GM18520 (cell line): ENCODE measurements around the gene ZNF211.

ENCODE experiments used
- ATAC-seq: cut with Tn5 transposase; IDR thresholded peaks from one replicate; pipeline ENCODE4 v1.9.1; 2021; ENCODE audit not compliant: unreplicated experiment

ZNF211 gene

GRCh38 chr19:57632987-57633831 lies at the start of gene ZNF211:
ZNF211 (plus strand) TSS chr19:57633168; CDS start chr19:57633347, 179 bp downstream.
- peak; percentile 95 for ATAC-seq

DNA sequence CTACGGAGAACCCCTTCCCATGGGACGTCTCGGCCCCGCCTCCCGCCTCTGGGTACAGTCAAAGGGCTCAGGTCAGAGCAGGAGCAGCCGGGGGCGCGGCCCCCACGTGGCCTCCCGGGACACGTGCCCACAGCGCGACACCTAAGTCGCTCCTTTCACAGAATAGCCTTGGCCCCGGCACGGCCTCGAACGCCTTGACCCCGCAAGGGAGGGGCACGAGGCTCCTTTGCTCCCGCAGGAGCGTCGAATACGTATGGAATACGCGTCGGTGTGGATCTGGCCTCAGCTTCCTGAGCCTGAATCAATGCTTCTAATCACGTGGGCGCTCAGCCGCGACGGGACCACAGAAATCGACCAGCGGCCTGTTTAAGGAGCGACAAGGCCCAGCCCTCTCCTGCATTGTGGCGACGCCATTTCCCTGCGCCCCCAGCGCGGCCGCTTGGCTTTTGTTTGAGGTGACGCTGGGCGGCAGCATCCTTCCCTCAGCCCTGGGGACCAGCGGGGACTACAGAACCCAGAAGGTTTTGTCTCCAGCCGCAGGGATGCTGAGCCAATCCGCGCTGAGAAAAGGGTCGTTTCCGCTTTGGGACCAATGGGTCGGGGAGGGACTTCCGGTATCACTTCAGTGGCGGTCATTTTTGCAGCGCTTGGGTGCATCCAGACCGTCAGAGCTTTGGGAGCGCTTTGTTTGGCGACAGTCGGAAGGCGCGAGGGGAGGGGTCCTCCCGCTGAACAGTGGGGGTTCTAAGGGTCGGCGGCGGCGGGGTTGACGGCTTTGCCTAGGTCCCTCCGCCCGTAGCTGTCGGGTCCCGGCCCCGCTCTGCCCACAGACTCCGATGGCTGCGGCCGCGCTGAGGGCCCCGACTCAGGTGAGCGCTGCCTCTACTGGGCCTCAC lies 49.2 kb upstream of the ZNF211 start, which contains the start of gene ZIK1:
ZIK1 (plus strand) TSS at position 625 of the 896 bp plus-strand sequence; CDS start at position 837, 212 bp downstream.
- ATAC-seq: peak; percentile 37

DNA sequence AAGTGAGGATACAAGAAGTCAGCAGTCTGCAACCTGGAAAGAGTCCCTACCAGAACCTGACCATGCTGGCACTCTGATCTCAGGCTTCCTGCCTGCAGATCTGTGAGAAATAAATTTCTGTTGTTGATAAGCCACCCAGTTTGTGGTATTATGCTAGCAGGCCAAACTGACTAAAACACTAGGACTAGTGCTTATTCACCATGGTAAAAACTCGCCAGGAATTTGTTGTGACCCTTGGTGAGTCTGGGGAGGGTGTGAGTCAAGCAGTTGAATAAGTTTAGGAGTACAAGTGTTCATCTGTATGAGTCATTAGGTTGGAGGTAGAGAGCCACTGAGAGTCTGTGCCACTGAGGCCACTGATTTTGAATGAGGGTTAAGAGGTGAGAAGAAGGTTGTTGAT lies 45.4 kb upstream of the ZNF211 start:
- no peak for ATAC-seq

- peak; percentile 14 for ATAC-seq
Measured at GRCh38 chr19:57599377-57599760, 33.6 kb upstream of the ZNF211 start.

DNA sequence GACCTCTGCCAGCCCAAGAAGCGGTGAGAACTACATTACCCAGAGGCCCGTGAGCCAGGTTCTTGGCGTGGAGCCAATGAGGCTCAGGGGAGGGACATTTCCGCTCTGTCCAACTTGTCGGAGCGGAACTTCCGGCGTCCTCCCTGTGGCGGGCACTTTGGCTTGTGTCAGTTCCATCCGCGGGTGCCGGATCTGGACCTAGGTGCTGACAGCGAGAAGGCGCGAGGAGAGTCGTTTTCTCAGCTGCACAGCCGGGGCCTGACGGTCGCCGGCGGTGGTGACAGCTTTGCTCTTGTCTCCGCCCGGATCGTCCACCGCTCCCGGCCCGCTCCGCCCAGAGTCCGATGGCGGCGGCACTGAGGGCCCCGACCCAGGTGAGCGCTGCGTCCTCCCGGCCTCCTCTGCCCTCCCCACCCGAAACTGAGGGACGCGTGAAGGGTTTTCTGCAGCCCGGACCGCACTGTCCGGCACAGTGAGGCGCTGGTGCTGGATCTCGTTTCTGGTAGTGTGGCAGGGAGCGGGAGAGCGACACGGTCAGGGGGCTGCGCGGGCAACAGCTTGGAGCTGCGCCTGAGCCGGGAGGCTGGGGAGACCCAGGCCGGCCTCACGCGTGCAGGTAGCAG lies 33.1 kb upstream of the ZNF211 start, which contains the start of gene ZNF530:
ZNF530 (plus strand) TSS at position 125 of the 623 bp plus-strand sequence. CDS start 4,461 bp downstream, outside the sequence.
- ATAC-seq: peak; percentile 94

- ATAC-seq: no peak
Measured at GRCh38 chr19:57606931-57607330, 26.0 kb upstream of the ZNF211 start.

- no peak for ATAC-seq
Measured at GRCh38 chr19:57611113-57611512, 21.9 kb upstream of the ZNF211 start.

GRCh38 chr19:57613941-57614743 lies 18.8 kb upstream of the ZNF211 start, which contains the start of gene ZNF134:
ZNF134 (plus strand) TSS chr19:57614242; CDS start chr19:57619469, 5,227 bp downstream.
- peak; percentile 86 for ATAC-seq

DNA sequence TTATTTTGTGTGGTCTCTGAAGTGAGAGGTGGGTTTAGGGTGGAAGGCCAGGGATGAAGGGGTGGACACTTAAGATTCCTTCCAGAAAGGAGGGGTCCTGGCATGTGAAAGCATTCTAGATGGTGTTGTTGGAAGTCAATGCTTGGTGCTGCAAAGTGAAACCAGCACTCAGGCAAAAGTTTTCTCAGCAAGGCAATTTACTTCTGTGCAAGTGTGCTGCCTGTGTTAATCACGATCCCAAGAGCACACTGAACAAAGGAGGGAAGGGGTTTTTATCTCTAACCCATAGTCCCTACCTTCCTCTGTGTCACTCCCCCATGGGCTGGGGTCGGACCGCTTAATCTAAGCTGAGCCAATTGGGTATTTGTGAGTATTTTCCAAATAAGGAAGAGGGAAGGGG lies 17.6 kb upstream of the ZNF211 start:
- ATAC-seq: no peak

DNA sequence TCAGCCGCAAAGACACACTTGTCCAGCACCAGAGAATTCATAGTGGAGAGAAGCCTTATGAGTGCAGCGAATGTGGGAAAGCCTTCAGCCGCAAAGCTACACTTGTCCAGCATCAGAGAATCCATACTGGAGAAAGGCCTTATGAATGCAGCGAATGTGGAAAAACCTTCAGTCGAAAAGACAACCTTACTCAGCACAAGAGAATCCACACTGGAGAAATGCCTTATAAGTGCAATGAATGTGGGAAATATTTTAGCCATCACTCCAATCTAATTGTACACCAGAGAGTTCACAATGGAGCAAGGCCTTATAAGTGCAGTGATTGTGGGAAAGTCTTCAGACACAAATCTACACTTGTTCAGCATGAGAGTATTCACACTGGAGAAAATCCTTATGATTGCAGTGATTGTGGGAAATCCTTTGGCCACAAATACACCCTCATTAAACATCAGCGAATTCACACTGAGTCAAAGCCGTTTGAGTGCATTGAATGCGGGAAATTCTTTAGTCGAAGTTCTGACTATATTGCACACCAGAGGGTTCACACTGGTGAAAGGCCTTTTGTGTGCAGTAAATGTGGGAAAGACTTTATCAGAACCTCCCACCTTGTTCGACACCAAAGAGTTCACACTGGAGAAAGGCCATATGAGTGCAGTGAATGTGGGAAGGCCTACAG lies 12.2 kb upstream of the ZNF211 start:
- no peak for ATAC-seq

DNA sequence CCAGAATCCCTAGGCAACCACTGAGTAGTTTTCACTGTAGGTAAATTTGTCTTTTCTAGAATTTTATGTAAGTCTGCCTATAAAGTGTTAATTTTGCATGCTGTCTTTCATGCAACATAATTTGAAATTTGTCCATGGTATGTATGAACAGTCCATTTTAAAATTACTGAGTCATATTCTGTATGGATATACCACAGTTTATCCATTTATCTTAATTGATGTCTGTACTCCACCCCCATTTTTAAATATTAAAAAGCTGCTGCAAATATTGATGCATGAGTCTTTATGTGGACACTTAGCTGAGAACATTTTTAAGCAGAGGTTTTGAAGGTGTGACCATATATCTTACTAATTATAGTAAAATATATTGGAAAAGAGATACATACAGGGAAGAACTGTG lies 9.9 kb upstream of the ZNF211 start:
- no peak for ATAC-seq

DNA sequence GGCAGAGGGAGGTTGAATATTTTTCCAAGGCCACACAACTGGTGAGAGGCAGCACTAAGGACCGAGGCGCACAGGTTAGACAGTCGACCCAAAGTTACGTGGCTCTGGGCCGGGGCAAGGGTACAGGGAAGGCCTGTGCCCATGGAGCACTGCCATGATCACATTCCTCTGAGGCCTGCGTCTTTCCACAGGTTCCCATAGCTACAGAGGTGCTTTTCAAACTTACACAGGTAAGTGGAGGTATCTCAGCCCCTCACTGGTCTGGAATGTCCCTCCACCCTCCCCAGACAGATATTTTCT lies 814 bp downstream of the ZNF211 start:
- no peak for ATAC-seq

- ATAC-seq: no peak
Measured at GRCh38 chr19:57637379-57637778, 4.4 kb downstream of the ZNF211 start.

GRCh38 chr19:57641715-57642234 lies 8.8 kb downstream of the ZNF211 start:
- ATAC-seq: no peak

- no peak for ATAC-seq
Measured at GRCh38 chr19:57642396-57643046, 9.6 kb downstream of the ZNF211 start.

DNA sequence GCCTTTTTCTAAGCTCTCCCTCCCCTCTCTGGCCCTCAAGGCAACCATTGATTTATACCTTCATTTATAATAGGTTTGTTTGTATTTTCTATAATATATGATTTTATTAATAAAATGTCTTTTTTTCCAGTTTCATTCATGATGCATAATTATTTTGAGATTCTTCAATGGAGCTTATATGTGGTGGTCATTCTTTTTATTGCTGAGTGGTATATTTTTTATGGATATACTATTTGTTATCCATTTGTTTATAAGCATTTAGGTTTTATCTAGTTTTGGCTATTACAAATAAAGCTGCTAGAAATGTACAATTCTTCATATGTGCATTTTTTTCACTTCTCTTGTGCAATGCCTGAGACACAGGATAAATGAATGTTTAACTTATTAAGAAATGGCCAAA lies 10.8 kb downstream of the ZNF211 start:
- ATAC-seq: no peak

DNA sequence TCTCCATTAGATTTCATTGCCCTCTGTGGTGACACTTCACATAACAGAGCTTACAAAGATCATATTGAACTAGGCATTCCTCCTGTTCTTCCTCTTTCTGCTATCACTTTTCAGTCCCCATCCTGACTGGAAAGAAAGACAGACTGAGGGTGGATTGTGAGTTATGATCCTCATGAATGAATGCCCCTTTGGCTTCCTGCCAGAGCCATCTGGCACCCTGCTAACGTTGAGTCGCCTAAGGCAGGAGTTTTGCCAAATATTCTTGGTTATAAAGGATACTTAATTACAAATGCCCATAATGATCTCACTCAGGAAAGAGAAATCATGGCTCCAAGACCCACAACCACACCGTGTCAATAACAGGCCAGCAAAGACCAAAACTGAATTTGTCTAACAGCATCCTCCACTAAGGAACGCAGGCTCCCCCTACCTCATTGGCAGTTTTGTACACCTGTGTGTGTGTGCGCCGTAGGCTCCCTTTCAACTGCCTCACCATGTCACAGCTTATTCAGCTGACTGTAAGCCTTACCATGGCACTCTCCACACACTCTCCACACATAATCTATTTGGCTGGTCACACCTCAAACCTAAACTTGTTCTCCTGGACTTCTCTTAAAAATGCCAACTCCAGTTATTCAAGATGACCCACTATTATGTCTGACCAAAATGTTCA lies 15.5 kb downstream of the ZNF211 start:
- no peak for ATAC-seq

GRCh38 chr19:57651654-57651996 lies 18.7 kb downstream of the ZNF211 start:
- ATAC-seq: no peak

- ATAC-seq: no peak
Measured at GRCh38 chr19:57653689-57654088, 20.7 kb downstream of the ZNF211 start.
